Measurements from ENCODE around the gene APOBR. TPM values are rescaled to one million over a fixed set of nuclear protein-coding genes. Genes with fewer than 3 reads are reported as not detected.

The APOBR gene
- total and polyA plus RNA-seq, 3 experiments from 2014 or later = 4.9 to 8.0 (median 7.7) TPM

DNA sequence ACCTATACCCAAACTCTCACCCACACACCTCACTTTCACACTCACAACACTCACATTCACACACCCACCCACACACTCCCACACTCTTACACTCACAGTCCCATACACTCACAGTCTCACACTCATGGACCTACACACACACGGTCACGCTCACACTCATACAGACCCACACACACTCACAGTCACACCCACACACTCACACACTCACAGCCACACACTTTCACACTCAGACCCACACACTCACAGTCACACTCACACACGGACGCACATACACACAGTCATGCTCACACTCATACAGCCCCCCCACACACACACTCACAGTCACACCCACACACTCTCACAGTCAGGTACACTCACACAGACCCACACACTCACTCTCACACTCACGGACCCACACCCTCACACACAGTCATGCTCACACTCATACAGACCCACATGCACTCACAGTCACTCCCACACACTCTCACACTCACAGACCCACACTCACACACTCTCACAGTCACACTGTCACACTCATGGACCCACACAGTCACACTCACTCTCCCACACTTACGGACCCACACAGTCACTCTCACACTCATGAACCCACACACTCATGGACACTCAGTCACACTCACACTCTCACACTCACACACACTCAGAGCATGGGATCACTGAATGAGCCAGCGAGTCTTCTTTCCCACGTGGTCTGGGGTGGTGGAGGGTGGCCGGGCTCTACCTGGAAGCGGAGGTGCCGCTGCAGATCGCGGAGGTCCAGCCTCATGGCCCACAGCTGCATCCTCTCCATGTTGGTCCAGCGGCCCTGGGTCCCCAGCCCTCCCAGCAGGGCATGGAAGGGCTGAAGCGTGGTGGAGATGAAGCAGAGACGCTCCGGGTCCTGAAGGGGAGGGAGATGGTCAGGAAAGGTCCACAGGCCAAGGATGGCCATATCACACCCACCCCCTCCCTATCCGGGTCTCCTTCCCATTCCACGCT is 7.1 kb downstream of the APOBR start:
- POLR2A ChIA-PET = no interaction called here
- no peak overlapping the region for H3K27ac Mint-ChIP-seq
- CTCF ChIA-PET = no interaction called here

DNA sequence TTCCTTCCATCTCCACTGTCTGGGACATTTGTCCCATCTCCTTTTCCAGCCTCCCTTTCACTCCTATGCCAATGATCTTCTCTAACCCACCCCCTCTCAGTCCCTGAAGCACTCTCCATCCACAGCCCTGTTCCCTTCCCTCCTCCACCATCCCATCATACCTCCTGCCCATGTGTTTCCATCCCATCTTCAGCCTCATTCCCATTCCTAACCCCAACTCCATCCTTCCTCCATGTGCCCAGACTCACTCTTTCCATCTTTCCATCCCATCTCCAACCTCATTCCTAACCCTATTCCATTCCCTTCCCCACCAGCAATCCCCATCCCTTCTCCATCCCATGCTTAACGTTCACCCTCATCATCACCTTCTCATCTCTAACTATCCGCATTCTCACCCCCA is 7.8 kb downstream of the APOBR start:
- no peak overlapping the region for H3K4me3 Mint-ChIP-seq
- POLR2A ChIA-PET = no interaction called here
- H3K4me1 ChIP-seq (ENCODE audit: insufficient read depth, low read length) = peaks cover 2% of the 10 kb centered on the region
- H3K27ac ChIP-seq (ENCODE audit: low read depth, low read length) = no peak overlapping the region
- no peaks in the 10 kb centered on the region for H3K27me3 ChIP-seq (ENCODE audit: insufficient read depth, low read length, poor library complexity, severe bottlenecking)
- H3K36me3 Mint-ChIP-seq = peaks cover 0 to 20% (median 4%) of the 10 kb centered on the region in 3 donors
- no peaks in the 10 kb centered on the region for H3K9me3 Mint-ChIP-seq
- H3K4me1 Mint-ChIP-seq = peaks cover 10 to 16% (median 13%) of the 10 kb centered on the region in 3 donors
- no peak overlapping the region for H3K27ac Mint-ChIP-seq
- DNase-seq = no peak
- no peaks in the 10 kb centered on the region for H3K36me3 ChIP-seq (ENCODE audit: insufficient read depth, low read length)
- H3K4me3 ChIP-seq (ENCODE audit: low read length) = no peak overlapping the region
- no peaks in the 10 kb centered on the region for H3K9me3 ChIP-seq (ENCODE audit: low read length)
- no peaks in the 10 kb centered on the region for H3K27me3 Mint-ChIP-seq
- CTCF ChIA-PET = interaction anchor here (2.5 kb wide), 1 partner anchor 8 kb away, joined by 7 read pairs; the partner anchor contains the start of gene APOBR

More for the DNA sequence above, 7.1 kb downstream of the APOBR start:
- no peak overlapping the region for H3K4me3 Mint-ChIP-seq
- no peaks in the 10 kb centered on the region for H3K9me3 ChIP-seq (ENCODE audit: low read length)
- no peaks in the 10 kb centered on the region for H3K9me3 Mint-ChIP-seq
- no peaks in the 10 kb centered on the region for H3K27me3 ChIP-seq (ENCODE audit: insufficient read depth, low read length, poor library complexity, severe bottlenecking)
- H3K4me1 ChIP-seq (ENCODE audit: insufficient read depth, low read length) = peaks cover 6% of the 10 kb centered on the region
- no peaks in the 10 kb centered on the region for H3K27me3 Mint-ChIP-seq
- no peak overlapping the region for H3K4me3 ChIP-seq (ENCODE audit: low read length)
- no peak overlapping the region for H3K27ac ChIP-seq (ENCODE audit: low read depth, low read length)
- no peaks in the 10 kb centered on the region for H3K36me3 ChIP-seq (ENCODE audit: insufficient read depth, low read length)
- peaks cover 0 to 28% (median 4%) of the 10 kb centered on the region in 3 donors for H3K36me3 Mint-ChIP-seq
- peaks cover 17 to 19% (median 18%) of the 10 kb centered on the region in 3 donors for H3K4me1 Mint-ChIP-seq
- no peak for DNase-seq

DNA sequence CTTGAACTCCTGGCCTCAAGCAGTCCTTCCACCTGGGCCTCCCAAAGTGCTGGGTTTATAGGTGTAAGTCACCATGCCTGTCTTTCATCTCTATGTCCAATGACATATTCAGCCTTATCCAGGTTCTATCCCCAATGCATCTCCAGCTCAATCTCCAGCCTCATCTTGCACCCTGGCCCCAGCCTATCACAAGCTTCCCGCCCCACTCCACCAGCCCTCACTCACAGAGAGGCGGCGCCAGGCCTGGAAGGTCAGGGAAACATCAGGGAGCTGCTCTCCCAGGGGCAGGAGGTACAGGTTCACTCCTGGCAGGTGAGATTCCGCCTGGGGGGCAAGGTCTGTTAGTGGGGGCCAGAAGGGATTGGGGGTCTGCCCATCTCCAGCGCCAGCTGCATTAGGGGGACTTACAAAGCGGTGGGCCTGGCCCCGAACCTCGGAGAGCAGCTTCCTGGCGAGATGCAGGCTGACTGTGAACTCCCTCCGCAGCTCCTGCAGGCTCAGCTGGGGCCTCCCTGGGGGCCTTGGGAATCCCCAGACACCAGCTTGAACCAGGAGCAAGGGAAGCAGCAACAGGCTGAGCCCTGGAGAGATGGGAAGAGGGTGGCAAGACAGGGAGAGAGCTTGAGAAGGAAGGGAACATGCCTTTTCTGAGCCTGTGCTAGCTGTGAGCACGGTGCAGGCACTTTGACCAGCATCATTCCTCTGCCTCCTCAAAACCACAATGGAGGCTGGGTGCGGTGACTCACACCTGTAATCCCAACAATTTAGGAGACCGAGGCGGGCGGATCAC is 9.2 kb downstream of the APOBR start:
- CTCF ChIA-PET = interaction anchor here (2.5 kb wide), 1 partner anchor 10 kb away, joined by 7 read pairs; the partner anchor contains the start of gene APOBR
- H3K4me3 ChIP-seq (ENCODE audit: low read length) = no peak overlapping the region
- Mint-ChIP-seq H3K4me3 (no peak overlapping the region), H3K9me3 (no peaks in the 10 kb centered on the region), H3K36me3 (peaks cover 0 to 11% (median 4%) of the 10 kb centered on the region in 3 donors), H3K4me1 (peaks cover 11 to 23% (median 22%) of the 10 kb centered on the region in 3 donors), H3K27ac (peak overlapping the region in 3 of 8 donors; percentile 12 to 93 (median 51)), H3K27me3 (no peaks in the 10 kb centered on the region)
- H3K36me3 ChIP-seq (ENCODE audit: insufficient read depth, low read length) = no peaks in the 10 kb centered on the region
- POLR2A ChIA-PET = interaction anchor here (0.7 to 1.4 kb wide), 2 partner anchors 10 to 12 kb away, joined by 4 to 6 read pairs; partner anchors contain the start of genes APOBR and CLN3
- DNase-seq = no peak
- H3K27me3 ChIP-seq (ENCODE audit: insufficient read depth, low read length, poor library complexity, severe bottlenecking) = no peaks in the 10 kb centered on the region
- no peak overlapping the region for H3K27ac ChIP-seq (ENCODE audit: low read depth, low read length)
- no peaks in the 10 kb centered on the region for H3K9me3 ChIP-seq (ENCODE audit: low read length)
- peaks cover 13% of the 10 kb centered on the region for H3K4me1 ChIP-seq (ENCODE audit: insufficient read depth, low read length)

DNA sequence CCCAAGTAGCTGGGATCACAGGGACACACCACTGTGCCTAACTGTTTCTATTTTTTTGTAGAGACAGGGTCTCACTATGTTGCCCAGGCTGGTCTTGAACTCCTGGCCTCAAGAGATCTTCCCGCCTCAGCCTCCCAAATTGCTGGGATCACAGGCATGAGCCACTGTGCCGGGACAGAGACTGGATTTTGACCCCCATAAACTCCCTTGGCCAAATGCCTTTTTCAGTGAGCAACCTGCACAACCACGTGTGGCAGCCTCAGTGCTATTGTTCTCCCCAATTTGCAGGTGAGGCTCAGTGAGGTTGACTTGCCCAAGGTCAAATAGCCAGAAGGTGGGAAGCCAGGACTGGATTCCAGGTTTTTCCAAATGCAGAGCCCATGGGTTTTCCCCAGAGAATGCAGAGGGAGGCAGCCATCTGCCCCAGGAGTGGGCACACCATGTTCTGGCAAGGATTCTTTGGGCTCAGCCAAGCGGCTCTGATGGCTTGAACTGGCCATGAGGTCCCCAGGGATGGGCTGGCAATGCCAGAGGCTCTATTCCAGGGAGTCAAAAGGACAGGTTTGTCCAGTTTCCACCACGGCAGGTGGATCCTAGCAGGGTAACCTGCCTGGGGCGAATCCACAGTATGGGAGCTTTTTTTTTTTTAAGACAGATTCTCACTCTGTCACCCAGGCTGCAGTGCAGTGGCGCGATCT is 10.4 kb downstream of the APOBR start:
- Histone ChIP-seq H3K4me1 (ENCODE audit: insufficient read depth, low read length) (peaks cover 13% of the 10 kb centered on the region), H3K9me3 (ENCODE audit: low read length) (no peaks in the 10 kb centered on the region), H3K27ac (ENCODE audit: low read depth, low read length) (no peak overlapping the region), H3K27me3 (ENCODE audit: insufficient read depth, low read length, poor library complexity, severe bottlenecking) (no peaks in the 10 kb centered on the region), H3K36me3 (ENCODE audit: insufficient read depth, low read length) (no peaks in the 10 kb centered on the region), H3K4me3 (ENCODE audit: low read length) (no peak overlapping the region)
- Mint-ChIP-seq H3K4me3 (no peak overlapping the region), H3K36me3 (peaks cover 0 to 4% (median 2%) of the 10 kb centered on the region in 3 donors), H3K27ac (peak overlapping the region in 1 of 8 donors; percentile 29), H3K27me3 (no peaks in the 10 kb centered on the region), H3K9me3 (no peaks in the 10 kb centered on the region), H3K4me1 (peaks cover 6 to 22% (median 22%) of the 10 kb centered on the region in 3 donors)
- DNase-seq = no peak
- ChIA-PET CTCF (interaction anchor here (2.5 kb wide), 1 partner anchor 11 kb away, joined by 7 read pairs; the partner anchor contains the start of gene APOBR), POLR2A (no interaction called here)

DNA sequence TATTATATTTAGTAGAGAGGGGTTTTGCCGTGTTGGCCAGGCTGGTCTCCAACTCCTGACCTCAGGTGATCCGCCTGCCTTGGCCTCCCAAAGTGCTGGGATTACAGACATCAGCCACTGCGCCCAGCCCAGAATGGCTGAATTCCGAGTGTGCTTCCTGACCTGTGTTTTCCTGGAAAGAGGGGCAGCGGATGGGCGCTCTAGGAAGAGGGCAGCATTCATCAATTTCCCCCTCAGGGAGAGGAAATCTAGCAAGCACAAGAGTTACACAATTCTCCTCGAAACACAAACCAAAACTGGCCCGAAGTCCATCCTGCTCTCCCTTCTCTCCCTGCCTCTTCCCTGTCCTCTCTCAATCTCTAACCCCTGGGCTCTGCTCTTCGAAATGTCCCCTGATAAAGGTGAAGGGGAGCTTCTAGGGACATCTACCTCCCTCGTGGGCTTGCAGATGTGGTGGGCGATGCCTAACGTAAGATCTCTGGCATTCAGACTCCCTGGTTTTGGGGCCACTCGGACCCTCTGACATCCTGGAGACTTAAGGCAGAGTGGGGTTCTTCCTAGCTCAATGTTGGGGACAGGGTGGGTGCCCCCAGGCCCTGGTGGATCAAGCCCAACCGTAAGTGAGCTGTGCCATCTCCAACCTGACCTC is 11.2 kb downstream of the APOBR start:
- DNase-seq = no peak
- Histone ChIP-seq H3K4me3 (ENCODE audit: low read length) (no peak overlapping the region), H3K9me3 (ENCODE audit: low read length) (no peaks in the 10 kb centered on the region), H3K36me3 (ENCODE audit: insufficient read depth, low read length) (no peaks in the 10 kb centered on the region), H3K4me1 (ENCODE audit: insufficient read depth, low read length) (peaks cover 13% of the 10 kb centered on the region), H3K27me3 (ENCODE audit: insufficient read depth, low read length, poor library complexity, severe bottlenecking) (no peaks in the 10 kb centered on the region), H3K27ac (ENCODE audit: low read depth, low read length) (no peak overlapping the region)
- Mint-ChIP-seq H3K4me3 (no peak overlapping the region), H3K36me3 (no peaks in the 10 kb centered on the region), H3K9me3 (no peaks in the 10 kb centered on the region), H3K27me3 (no peaks in the 10 kb centered on the region), H3K4me1 (peaks cover 8 to 21% (median 17%) of the 10 kb centered on the region in 3 donors), H3K27ac (peak overlapping the region in 3 of 8 donors; percentile 1 to 74 (median 15))
- ChIA-PET CTCF (interaction anchor here (0.6 kb wide), 1 partner anchor 24 kb away, joined by 3 read pairs; no protein-coding TSS in a partner anchor), POLR2A (no interaction called here)

DNA sequence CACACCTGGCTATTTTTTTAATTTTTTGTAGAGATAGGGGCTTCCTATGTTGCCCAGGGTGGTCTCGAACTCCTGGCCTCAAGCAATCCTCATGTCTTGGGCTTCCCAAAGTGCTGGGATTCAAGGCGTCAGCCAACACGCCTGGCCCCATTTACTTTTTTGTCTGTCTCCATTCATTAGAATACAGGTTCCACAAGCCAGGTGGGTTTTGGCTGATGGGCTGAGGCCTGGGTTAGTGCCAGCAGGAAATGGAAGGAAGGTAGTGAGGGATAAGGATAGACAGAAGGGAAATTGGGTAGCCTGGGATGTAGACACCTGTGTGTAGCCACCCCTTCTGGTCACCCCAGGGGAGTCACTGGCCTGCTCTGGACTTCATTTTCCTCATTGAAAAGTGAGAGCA is 16.6 kb downstream of the APOBR start:
- ChIA-PET POLR2A (no interaction called here), CTCF (no interaction called here)
- Histone ChIP-seq H3K27me3 (ENCODE audit: insufficient read depth, low read length, poor library complexity, severe bottlenecking) (no peaks in the 10 kb centered on the region), H3K36me3 (ENCODE audit: insufficient read depth, low read length) (no peaks in the 10 kb centered on the region), H3K4me1 (ENCODE audit: insufficient read depth, low read length) (peaks cover 13% of the 10 kb centered on the region), H3K9me3 (ENCODE audit: low read length) (no peaks in the 10 kb centered on the region), H3K4me3 (ENCODE audit: low read length) (no peak overlapping the region), H3K27ac (ENCODE audit: low read depth, low read length) (no peak overlapping the region)
- no peaks in the 10 kb centered on the region for H3K9me3 Mint-ChIP-seq
- peaks cover 11 to 23% (median 20%) of the 10 kb centered on the region in 3 donors for H3K4me1 Mint-ChIP-seq
- DNase-seq = no peak
- no peaks in the 10 kb centered on the region for H3K27me3 Mint-ChIP-seq
- H3K36me3 Mint-ChIP-seq = no peaks in the 10 kb centered on the region
- H3K27ac Mint-ChIP-seq = peak overlapping the region in 2 of 8 donors; percentile 63 to 66
- H3K4me3 Mint-ChIP-seq = no peak overlapping the region
